ENCODE results near the gene ETNK2. TPM values are rescaled to one million over a fixed set of nuclear protein-coding genes. Genes with fewer than 3 reads are reported as not detected.
A peak's percentile ranks its signal among the peaks of the same experiment; 100 is the strongest.

Gene ETNK2
- total RNA-seq, 2 experiments from 2014 or later = 1.9 TPM; not detected in 1

- TF ChIP-seq CTCF (conservative IDR thresholded peaks at IDR 0.05; ENCODE audit: low read length) = no peak
- TF ChIP-seq EZH2phosphoT487 (IDR thresholded peaks at IDR 0.05; ENCODE audit: borderline replicate concordance, low read depth, low read length) = no peak
- no peaks in the 10 kb centered on the region for H3K36me3 ChIP-seq (ENCODE audit: insufficient read depth, low read length)
- no peaks in the 10 kb centered on the region for H3K4me1 ChIP-seq (ENCODE audit: insufficient read depth, low read length, poor library complexity, severe bottlenecking)
- CTCF ChIA-PET (ENCODE audit: unreplicated experiment) = no interaction called here
- H2AFZ ChIP-seq (ENCODE audit: low read length) = no peak overlapping the region
- H4K20me1 ChIP-seq (ENCODE audit: insufficient read depth, low read length) = no peaks in the 10 kb centered on the region
- no TSS peak for BruUV-seq (replicated peaks)
- POLR2A ChIA-PET = no interaction called here
- no peak for DNase-seq (ENCODE audit: low spot score)
- H3K4me2 ChIP-seq (ENCODE audit: low read length) = no peak overlapping the region
- H3K4me3 ChIP-seq (ENCODE audit: low read depth, low read length, poor library complexity, severe bottlenecking) = no peak overlapping the region
- H3K9me3 ChIP-seq (ENCODE audit: low read length) = no peaks in the 10 kb centered on the region
- no peaks in the 10 kb centered on the region for H3K9me2 ChIP-seq (ENCODE audit: insufficient read depth, low read length)
- no peaks in the 10 kb centered on the region for H3K79me2 ChIP-seq (ENCODE audit: insufficient read depth, low read depth, low read length)
- no peak overlapping the region for H3K27ac ChIP-seq (ENCODE audit: low read depth, low read length, poor library complexity, severe bottlenecking)
- intact Hi-C loops (cut with micrococcal nuclease; ENCODE audit: unreplicated experiment) = no loop called here
These were observed 2.9 kb upstream of the ETNK2 start for GRCh38 chr1:204154568-204155255.

- TF ChIP-seq EZH2phosphoT487 (IDR thresholded peaks at IDR 0.05; ENCODE audit: borderline replicate concordance, low read depth, low read length) (no peak), CTCF (conservative IDR thresholded peaks at IDR 0.05; ENCODE audit: low read length) (no peak)
- Histone ChIP-seq H3K4me1 (ENCODE audit: insufficient read depth, low read length, poor library complexity, severe bottlenecking) (no peaks in the 10 kb centered on the region), H3K27ac (ENCODE audit: low read depth, low read length, poor library complexity, severe bottlenecking) (no peak overlapping the region), H3K36me3 (ENCODE audit: insufficient read depth, low read length) (no peaks in the 10 kb centered on the region), H3K9me3 (ENCODE audit: low read length) (no peaks in the 10 kb centered on the region), H3K4me2 (ENCODE audit: low read length) (no peak overlapping the region), H3K4me3 (ENCODE audit: low read depth, low read length, poor library complexity, severe bottlenecking) (no peak overlapping the region), H4K20me1 (ENCODE audit: insufficient read depth, low read length) (no peaks in the 10 kb centered on the region), H3K9me2 (ENCODE audit: insufficient read depth, low read length) (no peaks in the 10 kb centered on the region), H3K79me2 (ENCODE audit: insufficient read depth, low read depth, low read length) (no peaks in the 10 kb centered on the region), H2AFZ (ENCODE audit: low read length) (no peak overlapping the region)
- CTCF ChIA-PET (ENCODE audit: unreplicated experiment) = no interaction called here
- POLR2A ChIA-PET = no interaction called here
- DNase-seq (ENCODE audit: low spot score) = no peak
- no TSS peak for BruUV-seq (replicated peaks)
- intact Hi-C loops (cut with micrococcal nuclease; ENCODE audit: unreplicated experiment) = no loop called here
These were observed 1.8 kb upstream of the ETNK2 start for GRCh38 chr1:204153667-204154066.

- ChIA-PET POLR2A (no interaction called here), CTCF (ENCODE audit: unreplicated experiment) (no interaction called here)
- TF ChIP-seq EZH2phosphoT487 (IDR thresholded peaks at IDR 0.05; ENCODE audit: borderline replicate concordance, low read depth, low read length) (no peak), CTCF (conservative IDR thresholded peaks at IDR 0.05; ENCODE audit: low read length) (no peak)
- Histone ChIP-seq H3K9me3 (ENCODE audit: low read length) (no peaks in the 10 kb centered on the region), H2AFZ (ENCODE audit: low read length) (no peak overlapping the region), H3K4me1 (ENCODE audit: insufficient read depth, low read length, poor library complexity, severe bottlenecking) (no peaks in the 10 kb centered on the region), H3K79me2 (ENCODE audit: insufficient read depth, low read depth, low read length) (no peaks in the 10 kb centered on the region), H3K4me2 (ENCODE audit: low read length) (peak overlapping the region; percentile 32; the same call in 1 of the 2 replicates), H3K36me3 (ENCODE audit: insufficient read depth, low read length) (no peaks in the 10 kb centered on the region), H4K20me1 (ENCODE audit: insufficient read depth, low read length) (no peaks in the 10 kb centered on the region), H3K27ac (ENCODE audit: low read depth, low read length, poor library complexity, severe bottlenecking) (no peak overlapping the region), H3K9me2 (ENCODE audit: insufficient read depth, low read length) (no peaks in the 10 kb centered on the region), H3K4me3 (ENCODE audit: low read depth, low read length, poor library complexity, severe bottlenecking) (no peak overlapping the region)
- BruUV-seq (replicated peaks) = no TSS peak
- no peak for DNase-seq (ENCODE audit: low spot score)
- intact Hi-C loops (cut with micrococcal nuclease; ENCODE audit: unreplicated experiment) = no loop called here
These were observed 633 bp upstream of the ETNK2 start for GRCh38 chr1:204152310-204153044.

All from OCI-LY7 (cell line).